Measurements from ENCODE around the gene SORBS1. TPM values are rescaled to one million over a fixed set of nuclear protein-coding genes. Genes with fewer than 3 reads are reported as not detected.

The SORBS1 gene
- total and polyA plus RNA-seq, 9 of the 15 experiments (the other 6 are each of a cell fraction or from before 2014, with no cell fraction given): 2.0 to 13.3 (median 6.5) TPM

DNA sequence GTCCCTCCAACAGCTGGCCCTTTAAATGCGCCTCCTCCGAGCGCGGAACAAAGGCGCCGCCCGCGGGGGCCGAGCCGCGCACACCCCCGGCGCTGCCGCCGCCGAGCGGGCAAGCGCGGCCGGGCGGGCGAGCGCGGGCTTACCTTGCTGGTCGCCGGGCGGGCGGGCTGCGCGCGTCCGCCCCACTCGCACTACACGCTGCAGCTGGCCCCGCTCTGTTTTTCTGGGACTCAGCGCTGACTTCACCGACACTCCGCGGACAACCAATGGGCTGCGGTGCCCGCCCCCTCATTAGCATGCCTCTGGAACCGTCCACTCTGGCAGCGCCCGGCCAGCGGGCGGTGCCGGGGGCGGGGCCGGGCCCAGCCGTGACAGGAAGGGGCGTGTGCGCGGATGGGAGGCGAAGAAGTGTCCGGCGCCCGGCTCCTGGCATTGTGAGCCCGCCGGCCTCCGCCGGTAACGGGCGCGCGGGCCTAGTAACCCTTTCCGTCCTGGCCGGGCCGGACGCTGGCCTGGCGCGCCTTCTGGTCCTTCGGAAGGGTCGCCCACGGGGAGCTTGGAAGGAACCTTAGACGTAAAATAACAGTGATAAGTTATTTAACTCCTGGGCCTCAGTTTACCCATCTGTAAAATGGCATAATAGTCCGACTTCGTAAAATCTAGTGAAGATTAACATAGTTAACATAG lies at the start of gene SORBS1 (continued):
- TF ChIP-seq, protein P1, sequence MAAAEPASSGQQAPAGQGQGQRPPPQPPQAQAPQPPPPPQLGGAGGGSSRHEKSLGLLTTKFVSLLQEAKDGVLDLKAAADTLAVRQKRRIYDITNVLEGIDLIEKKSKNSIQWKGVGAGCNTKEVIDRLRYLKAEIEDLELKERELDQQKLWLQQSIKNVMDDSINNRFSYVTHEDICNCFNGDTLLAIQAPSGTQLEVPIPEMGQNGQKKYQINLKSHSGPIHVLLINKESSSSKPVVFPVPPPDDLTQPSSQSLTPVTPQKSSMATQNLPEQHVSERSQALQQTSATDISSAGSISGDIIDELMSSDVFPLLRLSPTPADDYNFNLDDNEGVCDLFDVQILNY (CRISPR knock-in tag; IDR thresholded peaks at IDR 0.05): no peak
- TF ChIP-seq SMAD1 (IDR thresholded peaks at IDR 0.05; ENCODE audit: low read depth, low read length, partially characterized antibody) (no peak), TRIM28 (IDR thresholded peaks at IDR 0.05) (no peak), CXXC5 (CRISPR knock-in tag; IDR thresholded peaks at IDR 0.05) (peak; percentile 72), ZNF436 (CRISPR knock-in tag; IDR thresholded peaks at IDR 0.05) (no peak), JUND (IDR thresholded peaks at IDR 0.05; ENCODE audit: borderline replicate concordance, low read depth, low read length) (peak; percentile 39; the same call in 1 of the 2 replicates), JUND (tag; IDR thresholded peaks at IDR 0.05; ENCODE audit: borderline replicate concordance, low read depth, low read length) (no peak), SLC30A9 (CRISPR knock-in tag; IDR thresholded peaks at IDR 0.05) (no peak), MIER1 (IDR thresholded peaks at IDR 0.05; ENCODE audit: low read depth) (no peak), ZNF696 (CRISPR knock-in tag; conservative IDR thresholded peaks at IDR 0.05) (no peak), TEAD1 (CRISPR knock-in tag; IDR thresholded peaks at IDR 0.05) (no peak), CBX3 (IDR thresholded peaks at IDR 0.05; ENCODE audit: borderline replicate concordance in 1 of 2, low read length in 2 of 2) (peak in 1 of 2 experiments; percentile 81; a peak in 2 of 3 replicates), NR4A1 (CRISPR knock-in tag; IDR thresholded peaks at IDR 0.05) (no peak), NR4A1 (tag; IDR thresholded peaks at IDR 0.05) (no peak), ZC3H8 (IDR thresholded peaks at IDR 0.05) (no peak), ARNT (IDR thresholded peaks at IDR 0.05) (no peak), SRSF3 (IDR thresholded peaks at IDR 0.05; ENCODE audit: insufficient read depth, low read length) (no peak), BRF1 (IDR thresholded peaks at IDR 0.05; ENCODE audit: borderline replicate concordance, extremely low read depth, insufficient read length) (no peak), CCAR2 (IDR thresholded peaks at IDR 0.05; ENCODE audit: low read depth, low read length) (no peak), SMARCE1 (IDR thresholded peaks at IDR 0.05) (no peak), ZC3H4 (CRISPR knock-in tag; IDR thresholded peaks at IDR 0.05; ENCODE audit: borderline replicate concordance) (no peak)
- TF ChIP-seq, protein P2, sequence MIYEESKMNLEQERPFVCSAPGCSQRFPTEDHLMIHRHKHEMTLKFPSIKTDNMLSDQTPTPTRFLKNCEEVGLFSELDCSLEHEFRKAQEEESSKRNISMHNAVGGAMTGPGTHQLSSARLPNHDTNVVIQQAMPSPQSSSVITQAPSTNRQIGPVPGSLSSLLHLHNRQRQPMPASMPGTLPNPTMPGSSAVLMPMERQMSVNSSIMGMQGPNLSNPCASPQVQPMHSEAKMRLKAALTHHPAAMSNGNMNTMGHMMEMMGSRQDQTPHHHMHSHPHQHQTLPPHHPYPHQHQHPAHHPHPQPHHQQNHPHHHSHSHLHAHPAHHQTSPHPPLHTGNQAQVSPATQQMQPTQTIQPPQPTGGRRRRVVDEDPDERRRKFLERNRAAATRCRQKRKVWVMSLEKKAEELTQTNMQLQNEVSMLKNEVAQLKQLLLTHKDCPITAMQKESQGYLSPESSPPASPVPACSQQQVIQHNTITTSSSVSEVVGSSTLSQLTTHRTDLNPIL (CRISPR knock-in tag; IDR thresholded peaks at IDR 0.05): no peak
- TF ChIP-seq, protein P3, sequence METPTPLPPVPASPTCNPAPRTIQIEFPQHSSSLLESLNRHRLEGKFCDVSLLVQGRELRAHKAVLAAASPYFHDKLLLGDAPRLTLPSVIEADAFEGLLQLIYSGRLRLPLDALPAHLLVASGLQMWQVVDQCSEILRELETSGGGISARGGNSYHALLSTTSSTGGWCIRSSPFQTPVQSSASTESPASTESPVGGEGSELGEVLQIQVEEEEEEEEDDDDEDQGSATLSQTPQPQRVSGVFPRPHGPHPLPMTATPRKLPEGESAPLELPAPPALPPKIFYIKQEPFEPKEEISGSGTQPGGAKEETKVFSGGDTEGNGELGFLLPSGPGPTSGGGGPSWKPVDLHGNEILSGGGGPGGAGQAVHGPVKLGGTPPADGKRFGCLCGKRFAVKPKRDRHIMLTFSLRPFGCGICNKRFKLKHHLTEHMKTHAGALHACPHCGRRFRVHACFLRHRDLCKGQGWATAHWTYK (CRISPR knock-in tag; IDR thresholded peaks at IDR 0.05): no peak
- TF ChIP-seq, protein P4, sequence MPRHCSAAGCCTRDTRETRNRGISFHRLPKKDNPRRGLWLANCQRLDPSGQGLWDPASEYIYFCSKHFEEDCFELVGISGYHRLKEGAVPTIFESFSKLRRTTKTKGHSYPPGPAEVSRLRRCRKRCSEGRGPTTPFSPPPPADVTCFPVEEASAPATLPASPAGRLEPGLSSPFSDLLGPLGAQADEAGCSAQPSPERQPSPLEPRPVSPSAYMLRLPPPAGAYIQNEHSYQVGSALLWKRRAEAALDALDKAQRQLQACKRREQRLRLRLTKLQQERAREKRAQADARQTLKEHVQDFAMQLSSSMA (CRISPR knock-in tag; IDR thresholded peaks at IDR 0.05): no peak
- TF ChIP-seq, protein P5, sequence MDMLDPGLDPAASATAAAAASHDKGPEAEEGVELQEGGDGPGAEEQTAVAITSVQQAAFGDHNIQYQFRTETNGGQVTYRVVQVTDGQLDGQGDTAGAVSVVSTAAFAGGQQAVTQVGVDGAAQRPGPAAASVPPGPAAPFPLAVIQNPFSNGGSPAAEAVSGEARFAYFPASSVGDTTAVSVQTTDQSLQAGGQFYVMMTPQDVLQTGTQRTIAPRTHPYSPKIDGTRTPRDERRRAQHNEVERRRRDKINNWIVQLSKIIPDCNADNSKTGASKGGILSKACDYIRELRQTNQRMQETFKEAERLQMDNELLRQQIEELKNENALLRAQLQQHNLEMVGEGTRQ (CRISPR knock-in tag; IDR thresholded peaks at IDR 0.05): no peak
